HEK293 (cell line): ENCODE data around the gene BRD3.

ENCODE experiments used
- CTCF ChIA-PET: fragments of 350-600 bp; formaldehyde crosslinking; extraction: SDS; loops from one replicate; lab custom pipeline; 2021; ENCODE audit warnings: antibody characterized with exemption; lab: Yijun Ruan, JAX
- POLR2A ChIA-PET: fragments of 300-600 bp; formaldehyde crosslinking; extraction: SDS; loops from one replicate; lab custom pipeline; 2020; ENCODE audit warnings: antibody characterized with exemption, inconsistent platforms; lab: Yijun Ruan, JAX
- H3K27ac ChIP-seq: fragments of 200-500 bp; sonication (Bioruptor generic); 2 replicates; pipeline ENCODE4 v1.5.1; 2014; ENCODE audit warnings: low read depth, low read length, control low read depth, inconsistent platforms; ENCODE audit errors: extremely low read depth
- H3K36me3 ChIP-seq, 2 experiments: fragments of 200-500 bp in 1 of 2; sonication (Bioruptor generic) in 1 of 2; 1 replicate in 1 of 2; 2 replicates in 1 of 2; pipeline ENCODE4 v1.5.1; 2014 to 2017; ENCODE audit warnings: inconsistent platforms in 2 of 2, low read length in 2 of 2; ENCODE audit not compliant: control insufficient read depth in 2 of 2, insufficient read depth in 1 of 2
- H3K4me1 ChIP-seq: fragments of 200-500 bp; sonication (Bioruptor generic); 2 replicates; pipeline ENCODE4 v1.5.1; 2014; ENCODE audit warnings: mild to moderate bottlenecking, low read length, inconsistent platforms; ENCODE audit not compliant: control insufficient read depth, insufficient read depth
- H3K4me3 ChIP-seq: 2 replicates; pipeline ENCODE4 v1.5.1; 2011; ENCODE audit warnings: low read depth, mild to moderate bottlenecking, control low read depth, low read length, moderate library complexity
- H3K9me3 ChIP-seq: fragments of 200-500 bp; sonication (Bioruptor generic); 2 replicates; pipeline ENCODE4 v1.5.1; 2014; ENCODE audit warnings: low read depth, low read length, inconsistent platforms; ENCODE audit not compliant: control insufficient read depth, insufficient read depth
- CTCF ChIP-seq: fragments of 450-650 bp; formaldehyde crosslinking; IDR thresholded peaks from 2 replicates; pipeline ENCODE4 v1.5.1; 2016; ENCODE audit warnings: missing biosample characterization, missing genetic modification characterization
- GLIS1 ChIP-seq: fragments of 450-650 bp; formaldehyde crosslinking; IDR thresholded peaks from 2 replicates; pipeline ENCODE4 v1.5.1; 2016; ENCODE audit warnings: missing biosample characterization, missing genetic modification characterization
- GLIS2 ChIP-seq: fragments of 450-650 bp; formaldehyde crosslinking; IDR thresholded peaks from 2 replicates; pipeline ENCODE4 v1.5.1; 2016; ENCODE audit warnings: missing biosample characterization, missing genetic modification characterization
- HOXA7 ChIP-seq: sonication (generic); formaldehyde crosslinking; IDR thresholded peaks from 2 replicates; pipeline ENCODE4 v1.8.1; 2022; ENCODE audit warnings: missing genetic modification reagents, borderline replicate concordance
- KLF10 ChIP-seq: fragments of 450-650 bp; IDR thresholded peaks from 2 replicates; pipeline ENCODE4 v1.5.1; 2018; ENCODE audit warnings: missing biosample characterization, mild to moderate bottlenecking, missing genetic modification characterization
- ZBTB17 ChIP-seq: fragments of 450-650 bp; formaldehyde crosslinking; IDR thresholded peaks from 2 replicates; pipeline ENCODE4 v1.5.1; 2016; ENCODE audit warnings: missing biosample characterization, missing genetic modification characterization
- ZBTB6 ChIP-seq: fragments of 450-650 bp; formaldehyde crosslinking; IDR thresholded peaks from 2 replicates; pipeline ENCODE4 v1.5.1; 2017; ENCODE audit warnings: missing biosample characterization, missing genetic modification characterization
- ZNF10 ChIP-seq: fragments of 450-650 bp; formaldehyde crosslinking; IDR thresholded peaks from 2 replicates; pipeline ENCODE4 v1.5.1; 2017; ENCODE audit warnings: missing biosample characterization, missing genetic modification characterization
- ZNF133 ChIP-seq: fragments of 450-650 bp; formaldehyde crosslinking; IDR thresholded peaks from 2 replicates; pipeline ENCODE4 v1.5.1; 2016; ENCODE audit warnings: missing biosample characterization, missing genetic modification characterization
- ZNF292 ChIP-seq: fragments of 450-650 bp; formaldehyde crosslinking; IDR thresholded peaks from 2 replicates; pipeline ENCODE4 v1.5.1; 2016; ENCODE audit warnings: low read depth, missing biosample characterization, missing genetic modification characterization, borderline replicate concordance
- ZNF488 ChIP-seq: fragments of 450-650 bp; formaldehyde crosslinking; IDR thresholded peaks from 2 replicates; pipeline ENCODE4 v1.5.1; 2016; ENCODE audit warnings: missing biosample characterization, missing genetic modification characterization
- ZNF501 ChIP-seq: fragments of 450-650 bp; formaldehyde crosslinking; IDR thresholded peaks from 2 replicates; pipeline ENCODE4 v1.5.1; 2016; ENCODE audit warnings: missing biosample characterization, missing genetic modification characterization
- ZNF596 ChIP-seq: fragments of 450-650 bp; IDR thresholded peaks from 2 replicates; pipeline ENCODE4 v1.5.0; 2018; ENCODE audit warnings: missing biosample characterization, mild to moderate bottlenecking, missing genetic modification characterization, moderate library complexity
- ZNF600 ChIP-seq: fragments of 450-650 bp; formaldehyde crosslinking; IDR thresholded peaks from 2 replicates; pipeline ENCODE4 v1.5.1; 2016; ENCODE audit warnings: missing biosample characterization, missing genetic modification characterization
- ZNF677 ChIP-seq: fragments of 450-650 bp; IDR thresholded peaks from 2 replicates; pipeline ENCODE4 v1.5.0; 2018; ENCODE audit warnings: missing biosample characterization, mild to moderate bottlenecking, missing genetic modification characterization, moderate library complexity
- TF ChIP-seq, protein P1 (sequence below): fragments of 450-650 bp; formaldehyde crosslinking; IDR thresholded peaks from 2 replicates; pipeline ENCODE4 v1.5.1; 2016; ENCODE audit warnings: missing biosample characterization, missing genetic modification characterization
- TF ChIP-seq, protein P2 (sequence below): fragments of 450-650 bp; formaldehyde crosslinking; IDR thresholded peaks from 2 replicates; pipeline ENCODE4 v1.5.0; 2017; ENCODE audit warnings: missing biosample characterization, missing genetic modification characterization, borderline replicate concordance

BRD3 gene

DNA sequence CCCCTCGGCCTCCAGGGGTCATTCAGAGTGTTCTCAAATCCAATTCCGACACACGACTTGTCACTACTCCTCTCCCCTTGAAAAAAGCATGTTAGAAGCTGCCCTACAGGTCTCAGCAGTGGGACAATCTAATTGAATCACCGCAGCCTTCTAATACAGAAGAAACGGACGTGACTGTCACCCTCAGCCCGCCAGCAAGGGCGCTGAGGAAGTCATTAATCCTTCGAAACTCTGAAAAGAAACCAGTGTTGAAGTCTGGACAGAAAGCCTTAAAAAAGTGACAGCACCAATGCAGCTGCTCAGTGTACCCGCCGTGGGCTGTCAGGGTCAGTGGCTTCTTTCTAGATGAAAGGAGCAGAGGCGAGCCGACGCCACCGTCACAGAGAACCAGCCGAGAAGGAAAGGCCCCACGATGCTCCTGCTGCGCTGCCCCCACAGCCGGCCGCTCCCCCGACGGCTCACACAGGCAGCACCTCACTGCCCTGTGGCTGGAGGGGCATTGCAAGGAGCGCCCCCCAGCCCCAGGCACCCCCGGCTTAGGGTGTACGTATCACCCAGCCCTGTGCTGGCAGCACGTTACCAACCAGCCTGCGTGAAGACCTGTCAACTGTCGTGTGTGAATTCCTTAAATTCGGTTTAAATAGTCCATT lies 36.9 kb downstream of the BRD3 start:
- H3K4me1 ChIP-seq, result no peaks in the 10 kb centered on the region
- ChIA-PET POLR2A (interaction anchor here (0.7 kb wide), 2 partner anchors 10 to 11 kb away, joined by 3 to 11 read pairs; no protein-coding TSS in a partner anchor), CTCF (no interaction called here)
- no peak overlapping the region for H3K4me3 ChIP-seq
- no peaks in the 10 kb centered on the region for H3K9me3 ChIP-seq
- peaks cover 0 to 85% of the 10 kb centered on the region in 2 experiments for H3K36me3 ChIP-seq
- no peak overlapping the region for H3K27ac ChIP-seq
- TF ChIP-seq ZNF677 (no peak), GLIS1 (tag by site-specific recombination) (no peak), HOXA7 (CRISPR knock-in tag) (no peak), ZNF10 (no peak), ZNF501 (no peak), CTCF (tag by site-specific recombination) (no peak), ZNF133 (tag by site-specific recombination) (no peak), ZNF292 (tag by site-specific recombination) (no peak), ZNF488 (tag by site-specific recombination) (no peak), KLF10 (tag by site-specific recombination) (no peak), ZNF596 (tag by site-specific recombination) (no peak), ZBTB6 (tag by site-specific recombination) (no peak)
- TF ChIP-seq, protein P1, sequence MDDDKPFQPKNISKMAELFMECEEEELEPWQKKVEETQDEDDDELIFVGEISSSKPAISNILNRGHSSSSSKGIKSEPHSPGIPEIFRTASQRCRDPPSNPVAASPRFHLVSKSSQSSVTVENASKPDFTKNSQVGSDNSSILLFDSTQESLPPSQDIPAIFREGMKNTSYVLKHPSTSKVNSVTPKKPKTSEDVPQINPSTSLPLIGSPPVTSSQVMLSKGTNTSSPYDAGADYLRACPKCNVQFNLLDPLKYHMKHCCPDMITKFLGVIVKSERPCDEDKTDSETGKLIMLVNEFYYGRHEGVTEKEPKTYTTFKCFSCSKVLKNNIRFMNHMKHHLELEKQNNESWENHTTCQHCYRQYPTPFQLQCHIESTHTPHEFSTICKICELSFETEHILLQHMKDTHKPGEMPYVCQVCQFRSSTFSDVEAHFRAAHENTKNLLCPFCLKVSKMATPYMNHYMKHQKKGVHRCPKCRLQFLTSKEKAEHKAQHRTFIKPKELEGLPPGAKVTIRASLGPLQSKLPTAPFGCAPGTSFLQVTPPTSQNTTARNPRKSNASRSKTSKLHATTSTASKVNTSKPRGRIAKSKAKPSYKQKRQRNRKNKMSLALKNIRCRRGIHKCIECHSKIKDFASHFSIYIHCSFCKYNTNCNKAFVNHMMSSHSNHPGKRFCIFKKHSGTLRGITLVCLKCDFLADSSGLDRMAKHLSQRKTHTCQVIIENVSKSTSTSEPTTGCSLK (tag by site-specific recombination), result no peak

- H3K4me1 ChIP-seq, result 0 out of 2 replicates have a peak, but pooled peaks cover 2% of the 10 kb centered on the region
- H3K36me3 ChIP-seq, result peaks cover 0 to 71% of the 10 kb centered on the region in 2 experiments
- ChIA-PET POLR2A (no interaction called here), CTCF (interaction anchor here (0.7 to 1.1 kb wide), 2 partner anchors 36 to 1381 kb away, joined by 3 read pairs; no protein-coding TSS in a partner anchor)
- TF ChIP-seq ZBTB17 (tag by site-specific recombination), result peak; percentile 57
- TF ChIP-seq GLIS2 (tag by site-specific recombination), result peak; percentile 24; the same call in 1 of the 2 replicates
- TF ChIP-seq ZNF600 (tag by site-specific recombination), result 0 out of 2 replicates have a peak, but pooled peaks have one; percentile 44
- TF ChIP-seq, protein P2, sequence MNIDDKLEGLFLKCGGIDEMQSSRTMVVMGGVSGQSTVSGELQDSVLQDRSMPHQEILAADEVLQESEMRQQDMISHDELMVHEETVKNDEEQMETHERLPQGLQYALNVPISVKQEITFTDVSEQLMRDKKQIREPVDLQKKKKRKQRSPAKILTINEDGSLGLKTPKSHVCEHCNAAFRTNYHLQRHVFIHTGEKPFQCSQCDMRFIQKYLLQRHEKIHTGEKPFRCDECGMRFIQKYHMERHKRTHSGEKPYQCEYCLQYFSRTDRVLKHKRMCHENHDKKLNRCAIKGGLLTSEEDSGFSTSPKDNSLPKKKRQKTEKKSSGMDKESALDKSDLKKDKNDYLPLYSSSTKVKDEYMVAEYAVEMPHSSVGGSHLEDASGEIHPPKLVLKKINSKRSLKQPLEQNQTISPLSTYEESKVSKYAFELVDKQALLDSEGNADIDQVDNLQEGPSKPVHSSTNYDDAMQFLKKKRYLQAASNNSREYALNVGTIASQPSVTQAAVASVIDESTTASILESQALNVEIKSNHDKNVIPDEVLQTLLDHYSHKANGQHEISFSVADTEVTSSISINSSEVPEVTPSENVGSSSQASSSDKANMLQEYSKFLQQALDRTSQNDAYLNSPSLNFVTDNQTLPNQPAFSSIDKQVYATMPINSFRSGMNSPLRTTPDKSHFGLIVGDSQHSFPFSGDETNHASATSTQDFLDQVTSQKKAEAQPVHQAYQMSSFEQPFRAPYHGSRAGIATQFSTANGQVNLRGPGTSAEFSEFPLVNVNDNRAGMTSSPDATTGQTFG (tag by site-specific recombination), result no peak
- H3K9me3 ChIP-seq, result no peaks in the 10 kb centered on the region
- no peak overlapping the region for H3K27ac ChIP-seq
- H3K4me3 ChIP-seq, result no peak overlapping the region
Measured at GRCh38 chr9:134029248-134030226, 38.3 kb downstream of the BRD3 start.
